K562 (cell line): ENCODE results near the gene WDR27. TPM values are rescaled to one million over a fixed set of nuclear protein-coding genes. Genes with fewer than 3 reads are reported as not detected.

Source experiments
- CAMTA2 ChIP-seq: fragments of 250-450 bp; sonication (Bioruptor Pico); conservative IDR thresholded peaks from 2 replicates; pipeline ENCODE4 v1.5.1; 2022
- CBX3 ChIP-seq, 2 experiments: IDR thresholded peaks; 1 replicate in 1 of 2; 2 replicates in 1 of 2; pipeline ENCODE4 v1.6.1; 2012; ENCODE audit warnings: inconsistent platforms in 2 of 2, low read length in 2 of 2, borderline replicate concordance in 1 of 2, control low read depth in 1 of 2
- CHD1 ChIP-seq: fragments of 200-600 bp; sonication (generic); IDR thresholded peaks from one replicate; pipeline ENCODE4 v1.6.1; 2012; ENCODE audit warnings: mild to moderate bottlenecking, moderate library complexity, low read length, inconsistent platforms
- NCOR1 ChIP-seq: fragments of 450-650 bp; IDR thresholded peaks from 2 replicates; pipeline ENCODE4 v1.6.1; 2016; ENCODE audit warnings: mild to moderate bottlenecking, moderate library complexity
- NFIX ChIP-seq: fragments of 250-450 bp; sonication (Bioruptor Pico); IDR thresholded peaks from 2 replicates; pipeline ENCODE4 v1.4.0; 2020; ENCODE audit warnings: low read depth, mild to moderate bottlenecking, moderate library complexity
- POU5F1 ChIP-seq: fragments of 150-350 bp; IDR thresholded peaks from 2 replicates; pipeline ENCODE4 v1.6.1; 2014; ENCODE audit warnings: borderline replicate concordance, low read length, low read depth, mild to moderate bottlenecking; ENCODE audit not compliant: partially characterized antibody
- PRDM10 ChIP-seq: fragments of 450-650 bp; IDR thresholded peaks from 2 replicates; pipeline ENCODE4 v1.6.1; 2018; ENCODE audit not compliant: partially characterized antibody
- SAP30 ChIP-seq: fragments of 200-600 bp; sonication (generic); IDR thresholded peaks from 2 replicates; pipeline ENCODE4 v1.6.1; 2012; ENCODE audit warnings: borderline replicate concordance, low read depth, mild to moderate bottlenecking, moderate library complexity, low read length, control low read depth, inconsistent platforms; ENCODE audit not compliant: insufficient read depth, poor library complexity, severe bottlenecking
- TOE1 ChIP-seq, 2 experiments: fragments of 450-650 bp in 1 of 2; sonication (generic) in 1 of 2; formaldehyde crosslinking in 1 of 2; IDR thresholded peaks; 2 replicates each; pipeline versions ENCODE4 v1.7.1 to v1.8.0; 2016 to 2022; ENCODE audit warnings: borderline replicate concordance in 2 of 2, mild to moderate bottlenecking in 2 of 2, antibody characterized with exemption in 1 of 2, inconsistent platforms in 1 of 2, low read depth in 1 of 2, missing genetic modification reagents in 1 of 2, moderate library complexity in 1 of 2
- ZBTB43 ChIP-seq: sonication (generic); formaldehyde crosslinking; IDR thresholded peaks from 2 replicates; pipeline ENCODE4 v1.8.0; 2023; ENCODE audit warnings: mild to moderate bottlenecking, missing genetic modification reagents
- ZNF354B ChIP-seq: fragments of 250-450 bp; sonication (Bioruptor Pico); IDR thresholded peaks from 2 replicates; pipeline ENCODE4 v1.4.0; 2020
- ZNF740 ChIP-seq, 3 experiments: fragments of 200-800 bp in 1 of 3; sonication (Bioruptor generic) in 1 of 3; sonication (generic) in 1 of 3; formaldehyde crosslinking in 1 of 3; IDR thresholded peaks; 2 replicates each; pipeline versions ENCODE4 v1.6.1 to v1.8.0; 2016 to 2022; ENCODE audit warnings: mild to moderate bottlenecking in 2 of 3, missing compliant biosample characterization in 2 of 3, missing genetic modification characterization in 2 of 3, missing genetic modification reagents in 1 of 3
- ZNF830 ChIP-seq: fragments of 250-450 bp; sonication (Bioruptor Pico); IDR thresholded peaks from 2 replicates; pipeline ENCODE4 v1.5.0; 2021; ENCODE audit warnings: mild to moderate bottlenecking
- polyA plus RNA-seq, 8 experiments: library from polyadenylated mRNA; depleted of rRNA in 4 of 8; stranded (reverse) in 5 of 8; unstranded in 3 of 8; fragments of >200 nt; fragmentation: Nextera tagmentation in 2 of 8; fragmentation: Illumina TruSeq in 1 of 8; extraction: Ambion mirVana in 2 of 8; extraction: Trizol in 1 of 8; gene quantifications; 2 replicates each; pipeline versions ENCODE4 v1.2.1 to v1.2.3, GENCODE V29; 2011 to 2014; ENCODE audit warnings: inconsistent platforms in 1 of 8, missing spikeins in 1 of 8
- total RNA-seq, 7 experiments: library from RNA; depleted of rRNA in 6 of 7; stranded (reverse); fragments of >200 nt in 6 of 7; fragmentation: Illumina TruSeq in 2 of 7; extraction: Trizol in 2 of 7; gene quantifications; 2 replicates each; pipeline versions ENCODE4 v1.2.1 to v1.2.3, GENCODE V29; 2011 to 2021; ENCODE audit warnings: low replicate concordance in 1 of 7

The WDR27 gene
- total and polyA plus RNA-seq, 9 of the 15 experiments (the other 6 are each of a cell fraction or from before 2014, with no cell fraction given), result 4.3 to 77.2 (median 22.7) TPM

GRCh38 chr6:169701311-169701953 lies 397 bp downstream of the WDR27 start (continued):
- no peak for TF ChIP-seq NFIX (CRISPR knock-in tag)
- TF ChIP-seq ZNF740 (CRISPR knock-in tag; IDR thresholded peaks at IDR 0.05), result peak; percentile 23; the same call in 1 of the 2 replicates
- TF ChIP-seq ZNF740 (tag; IDR thresholded peaks at IDR 0.05), result no peak
- peak; percentile 93 for TF ChIP-seq SAP30
- peak; percentile 28 for TF ChIP-seq CHD1
- TF ChIP-seq TOE1 (IDR thresholded peaks at IDR 0.05; ENCODE audit: borderline replicate concordance), result peak; percentile 69; the same call in 1 of the 2 replicates
- no peak for TF ChIP-seq TOE1 (CRISPR knock-in tag; IDR thresholded peaks at IDR 0.05; ENCODE audit: borderline replicate concordance, low read depth)
- TF ChIP-seq CBX3 (IDR thresholded peaks at IDR 0.05; ENCODE audit: borderline replicate concordance in 1 of 2, low read length in 2 of 2), result 0 out of 3 replicates have a peak, but pooled peaks of 1 of the 2 experiments have one; percentile 7
- TF ChIP-seq CAMTA2 (CRISPR knock-in tag), result peak; percentile 76; the same call in 1 of the 2 replicates
- TF ChIP-seq ZNF354B (CRISPR knock-in tag), result no peak
- peak; percentile 84; the same call in 1 of the 2 replicates for TF ChIP-seq ZNF830 (CRISPR knock-in tag)
- no peak for TF ChIP-seq POU5F1
- TF ChIP-seq PRDM10, result no peak
- no peak for TF ChIP-seq NCOR1
- TF ChIP-seq ZBTB43 (CRISPR knock-in tag), result 0 out of 2 replicates have a peak, but pooled peaks have one; percentile 27
